GOT3 (cell line): ENCODE measurements around the gene MICAL2.

ENCODE experiments used
- DNase-seq: peaks from one replicate; lab custom pipeline; 2025; ENCODE audit warnings: mixed read lengths; lab: John Stamatoyannopoulos, UW

Gene MICAL2

DNA sequence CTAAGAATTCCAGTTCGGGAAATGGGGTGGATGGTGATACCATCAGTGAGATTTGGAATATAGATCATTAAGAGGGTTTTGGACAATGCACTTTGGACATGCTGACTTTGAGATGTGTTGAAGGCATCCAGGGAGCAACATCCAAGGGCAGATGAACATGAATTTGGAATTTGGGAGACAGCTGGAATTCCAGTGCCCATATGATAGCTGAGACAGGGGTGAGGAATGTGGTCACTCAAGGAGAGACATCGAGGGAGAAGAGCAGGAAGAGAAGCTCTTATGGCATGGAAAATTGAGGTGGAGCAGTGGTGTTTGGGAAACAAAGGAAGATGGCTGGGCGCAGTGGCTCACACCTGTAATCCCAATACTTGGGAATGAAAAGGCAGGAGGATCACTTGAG, 11.8 kb upstream of the MICAL2 start:
- no peak for DNase-seq

- DNase-seq = no peak
Observed at GRCh38 chr11:12099132-12099873, 11.1 kb upstream of the MICAL2 start.

DNA sequence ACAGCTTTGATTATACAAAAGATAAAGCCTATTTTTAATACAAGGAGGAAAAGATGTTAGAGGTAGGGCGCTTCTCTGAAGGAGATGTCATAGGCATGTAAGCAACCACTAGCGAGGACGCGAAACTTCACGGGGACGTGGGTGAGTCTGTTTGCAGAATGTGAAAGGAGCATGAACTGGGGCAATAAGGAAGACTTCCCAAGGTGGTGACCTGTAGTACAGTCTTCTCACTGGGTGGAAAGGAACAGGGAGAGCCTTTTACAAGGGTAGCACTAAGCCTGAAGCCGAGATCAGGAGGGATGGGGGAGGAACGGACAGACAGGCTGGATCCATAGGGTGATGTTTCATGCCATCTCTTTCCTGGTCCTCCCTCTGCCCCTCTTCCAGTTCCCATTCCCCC, 10.0 kb upstream of the MICAL2 start:
- no peak for DNase-seq

GRCh38 chr11:12100841-12101242, 9.5 kb upstream of the MICAL2 start:
- no peak for DNase-seq

DNA sequence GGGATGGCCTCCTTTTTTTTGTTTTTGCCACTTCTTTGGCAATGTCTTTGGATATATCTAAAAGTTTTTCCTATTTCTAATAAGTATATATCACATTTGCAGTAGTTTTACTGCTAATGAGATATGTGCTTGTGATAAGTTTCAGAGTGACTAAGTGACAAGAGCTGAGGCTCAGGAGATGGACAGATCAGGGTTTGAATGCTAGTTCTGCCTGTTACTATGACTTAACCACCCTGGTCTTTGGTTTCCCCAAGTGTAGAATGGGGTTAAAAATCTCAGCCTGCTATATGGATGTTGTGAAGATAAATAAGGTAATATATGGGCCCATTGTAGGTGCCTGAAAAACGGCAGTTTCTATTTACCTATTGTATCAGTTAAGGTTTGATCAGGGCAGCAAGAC, 9.1 kb upstream of the MICAL2 start:
- DNase-seq = no peak

DNA sequence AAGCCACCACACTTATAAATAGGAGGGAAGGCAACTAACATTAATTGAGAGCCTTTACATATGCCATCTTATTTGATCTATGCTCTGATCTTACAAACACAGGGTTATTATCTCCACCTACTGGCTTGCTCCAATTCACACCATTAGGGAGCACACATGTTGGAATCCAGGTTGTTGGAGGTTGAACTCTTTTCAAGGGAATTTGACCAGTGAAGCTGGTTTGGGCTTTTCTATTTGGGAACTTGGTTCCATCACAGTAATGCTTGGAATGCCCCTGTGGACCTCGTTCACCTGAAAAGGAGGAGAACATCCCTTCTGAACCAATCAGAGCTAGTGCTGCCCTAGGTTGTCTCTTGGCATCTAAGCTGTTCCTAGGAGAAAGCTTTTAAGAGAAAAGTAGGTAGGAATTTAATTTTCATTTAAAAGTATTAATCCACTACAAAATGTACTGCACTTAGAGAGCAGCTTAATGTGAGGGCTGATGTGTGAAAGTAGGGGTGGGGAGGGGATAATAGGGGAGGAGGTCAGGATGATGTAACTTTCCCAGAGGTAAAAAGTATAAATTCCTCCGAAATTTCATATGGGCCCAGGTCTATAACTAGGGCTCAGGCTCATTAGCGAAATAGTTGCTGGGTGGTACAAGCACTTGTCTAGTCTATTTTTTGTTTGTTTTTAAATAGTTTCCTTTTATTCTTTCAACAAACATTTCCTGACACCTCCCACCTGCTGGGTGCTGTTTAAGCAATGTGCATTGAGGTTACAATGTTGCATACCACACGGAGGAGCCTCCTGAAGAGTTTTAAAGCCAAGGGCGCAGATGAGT, 7.6 kb upstream of the MICAL2 start:
- no peak for DNase-seq

GRCh38 chr11:12103411-12104225, 6.8 kb upstream of the MICAL2 start:
- DNase-seq = no peak

DNA sequence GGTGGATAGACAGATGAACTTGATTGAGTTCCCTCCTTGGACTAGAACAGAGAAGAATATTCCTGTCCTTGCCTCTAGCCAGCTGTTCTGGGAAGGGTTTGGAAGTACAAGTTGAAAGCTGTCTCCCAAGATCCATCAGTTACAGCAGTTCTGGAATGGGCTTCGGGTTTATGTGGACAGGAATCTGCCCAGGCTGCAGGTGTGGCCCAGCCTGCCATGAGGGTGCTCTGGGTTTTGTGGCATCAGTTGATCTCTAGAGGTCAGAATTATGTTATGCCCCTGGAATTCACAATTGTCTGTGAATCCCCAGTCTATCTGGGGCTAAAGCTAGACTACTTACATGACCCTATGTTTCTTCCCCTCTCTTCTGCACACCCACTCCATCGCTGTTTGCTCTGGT, 4.9 kb upstream of the MICAL2 start:
- DNase-seq = no peak

GRCh38 chr11:12106101-12106500, 4.3 kb upstream of the MICAL2 start:
- DNase-seq = no peak

DNA sequence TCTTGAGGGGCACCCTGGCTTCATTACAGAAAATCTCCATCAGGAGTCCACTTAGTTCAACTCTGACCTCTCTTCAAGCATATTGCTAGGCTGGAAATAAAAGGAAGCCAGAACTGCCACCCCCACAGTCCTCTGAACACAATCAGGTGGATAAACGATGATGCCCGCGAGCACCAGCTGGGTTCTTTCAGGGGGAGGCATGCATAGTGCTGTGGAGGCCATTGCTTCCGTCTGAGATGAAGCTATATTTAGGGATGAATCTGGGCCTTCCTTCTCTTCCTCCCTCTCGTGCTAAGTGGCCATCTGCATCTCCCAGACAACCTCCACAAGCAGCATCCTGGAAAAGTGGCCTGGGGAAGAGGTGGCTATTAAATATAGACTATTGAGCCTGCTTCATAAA, 3.9 kb upstream of the MICAL2 start:
- no peak for DNase-seq

DNA sequence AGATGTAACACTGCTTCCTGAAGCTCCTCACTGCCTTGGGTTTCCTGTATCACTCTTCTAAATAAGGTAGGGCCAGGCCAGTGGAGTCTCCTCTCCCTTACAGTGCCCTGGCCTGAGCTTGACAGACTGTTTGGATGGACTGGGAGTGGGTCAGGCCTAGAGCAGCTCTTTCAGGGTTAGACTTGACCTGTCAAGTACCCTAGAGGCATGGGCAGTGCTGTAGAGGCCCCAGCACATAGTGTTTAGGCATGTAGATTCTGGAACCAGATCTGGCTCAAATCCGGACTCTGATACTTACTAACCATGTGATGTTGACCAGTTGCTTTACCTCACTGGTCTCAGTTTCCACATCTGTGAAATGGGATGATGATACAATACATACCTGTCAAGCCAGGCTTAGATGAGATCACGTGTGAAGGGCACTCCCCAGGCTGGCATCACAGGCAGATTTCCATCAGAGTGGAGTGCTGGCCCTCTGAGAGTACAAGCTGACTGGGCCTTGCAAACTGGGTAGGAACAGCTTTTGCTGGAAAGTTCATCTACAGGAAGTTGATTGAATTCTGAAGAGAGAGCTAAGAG, 1.4 kb upstream of the MICAL2 start:
- no peak for DNase-seq

GRCh38 chr11:12109591-12110196, 696 bp upstream of the MICAL2 start:
- no peak for DNase-seq

GRCh38 chr11:12110714-12111548, 541 bp downstream of the MICAL2 start:
- DNase-seq = no peak

DNA sequence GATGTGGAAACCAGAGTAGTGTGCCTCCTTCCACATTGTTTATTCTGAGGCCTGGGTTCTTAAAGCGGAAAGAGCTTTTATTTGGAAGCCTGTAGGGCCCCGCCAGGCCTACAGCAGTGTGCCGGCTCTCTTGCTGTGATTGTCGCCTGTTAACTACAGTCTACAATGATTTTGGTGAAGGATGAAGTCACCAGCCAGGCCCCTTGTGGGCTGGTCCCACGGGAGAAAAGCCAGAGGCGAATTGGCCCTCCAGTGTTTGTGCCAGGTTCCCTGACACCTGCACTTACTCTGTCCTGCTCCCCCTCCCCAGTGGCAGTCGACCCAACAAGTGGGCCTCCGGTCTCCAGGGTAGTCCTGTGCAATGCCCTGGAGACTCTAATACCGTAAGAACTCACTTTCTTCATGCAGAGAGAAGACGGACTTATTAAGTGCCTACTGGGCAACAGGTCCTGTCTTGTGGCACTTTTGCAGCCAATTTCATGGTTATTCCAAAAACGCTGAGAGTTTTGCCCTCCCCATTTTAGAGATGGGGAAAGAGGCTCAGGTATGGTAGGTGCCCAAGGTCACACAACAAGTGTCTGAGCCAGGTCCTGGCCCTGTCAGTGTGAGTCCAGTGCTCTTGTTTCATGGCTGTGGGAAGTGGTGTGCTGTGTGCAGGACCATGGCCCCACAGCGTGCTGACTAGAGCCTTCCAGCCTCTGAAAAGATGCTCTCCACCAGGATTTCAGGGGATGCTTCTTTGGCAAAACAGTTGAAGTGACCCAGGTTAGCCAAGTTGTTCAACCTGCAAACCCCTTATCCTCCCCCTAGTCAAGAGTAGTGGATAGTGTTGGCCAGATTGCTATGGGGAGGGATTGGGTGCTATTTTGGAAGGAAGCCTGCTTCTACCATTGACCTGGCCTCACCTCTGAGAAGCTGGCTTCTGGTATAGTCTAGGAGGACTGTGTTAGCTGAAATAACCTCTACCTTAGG, 1.4 kb downstream of the MICAL2 start:
- no peak for DNase-seq

DNA sequence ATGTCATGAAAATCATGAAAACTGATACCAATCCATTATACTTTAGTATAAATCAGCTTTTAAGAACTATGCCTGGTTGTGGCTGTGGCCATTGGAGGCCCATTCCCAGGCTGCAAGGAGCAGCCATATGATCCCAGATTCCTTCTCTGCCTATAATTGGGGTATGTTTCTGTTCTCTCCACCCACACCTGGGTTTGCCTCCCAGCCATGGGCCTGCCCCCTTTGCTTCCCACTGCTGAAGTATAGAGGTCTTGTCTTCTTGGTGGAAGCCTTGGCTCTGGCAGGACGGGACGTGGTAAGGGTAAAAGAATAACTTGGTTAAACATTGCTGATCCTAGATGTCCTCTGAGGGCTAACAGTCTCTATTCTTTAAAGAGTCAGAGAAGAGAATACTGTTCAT, 2.4 kb downstream of the MICAL2 start:
- no peak for DNase-seq

DNA sequence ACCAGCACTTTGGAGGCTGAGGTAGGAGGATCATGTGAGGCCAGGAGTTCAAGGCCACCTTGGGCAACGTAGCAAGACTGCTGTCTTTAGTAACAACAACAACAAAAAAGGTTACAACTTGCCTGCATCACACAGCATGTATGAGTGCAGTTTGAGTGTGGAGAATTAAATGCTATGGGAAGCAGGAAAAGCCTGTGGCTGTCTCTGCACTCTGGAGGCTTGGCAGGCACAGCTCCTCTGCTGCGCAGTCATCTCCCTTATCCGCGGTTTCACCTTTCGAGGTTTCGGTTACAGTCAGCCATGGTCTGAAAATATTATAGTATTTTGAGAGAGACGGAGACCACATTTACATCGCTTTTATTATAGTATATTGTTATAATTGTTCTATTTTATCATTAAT, 2.9 kb downstream of the MICAL2 start:
- DNase-seq = no peak

DNA sequence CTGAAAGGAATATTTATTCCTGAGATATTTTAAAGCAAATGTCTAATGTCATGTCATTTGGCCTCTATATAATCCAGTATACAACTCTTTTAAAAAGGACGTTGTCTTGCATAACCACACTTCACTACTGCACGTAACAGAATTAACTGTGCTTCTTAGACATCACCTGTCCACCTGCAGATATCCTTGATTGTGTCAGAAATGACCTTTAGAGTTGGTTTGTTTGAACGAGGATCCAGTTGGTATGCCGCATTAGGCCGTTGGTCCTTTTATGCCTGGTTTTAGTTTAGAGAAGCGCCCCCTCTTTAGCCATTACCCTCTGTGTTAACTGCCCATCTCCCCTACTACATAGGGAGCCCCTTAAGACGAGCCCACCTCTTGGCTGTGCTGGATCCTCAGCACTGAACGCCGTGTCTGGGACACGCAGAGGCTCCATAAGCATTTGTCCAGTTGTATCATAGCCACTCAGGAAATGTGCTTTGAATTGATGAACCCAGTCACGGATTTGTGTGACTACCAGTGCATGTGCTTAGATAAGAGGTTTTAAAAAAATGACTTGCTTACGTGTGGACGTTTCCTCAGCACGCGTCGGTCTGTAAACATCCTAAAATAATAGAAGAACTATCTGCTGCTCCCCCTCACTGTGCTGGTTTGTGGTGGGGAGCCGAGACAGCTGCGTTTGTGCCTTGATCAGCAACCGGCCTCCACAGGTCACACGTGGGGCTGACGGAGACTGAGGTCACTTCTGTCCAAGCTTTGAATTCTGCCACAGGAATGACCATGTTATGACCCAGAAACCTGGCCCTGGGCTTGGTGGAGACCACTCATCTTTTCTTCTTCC, 4.0 kb downstream of the MICAL2 start:
- DNase-seq = no peak

DNA sequence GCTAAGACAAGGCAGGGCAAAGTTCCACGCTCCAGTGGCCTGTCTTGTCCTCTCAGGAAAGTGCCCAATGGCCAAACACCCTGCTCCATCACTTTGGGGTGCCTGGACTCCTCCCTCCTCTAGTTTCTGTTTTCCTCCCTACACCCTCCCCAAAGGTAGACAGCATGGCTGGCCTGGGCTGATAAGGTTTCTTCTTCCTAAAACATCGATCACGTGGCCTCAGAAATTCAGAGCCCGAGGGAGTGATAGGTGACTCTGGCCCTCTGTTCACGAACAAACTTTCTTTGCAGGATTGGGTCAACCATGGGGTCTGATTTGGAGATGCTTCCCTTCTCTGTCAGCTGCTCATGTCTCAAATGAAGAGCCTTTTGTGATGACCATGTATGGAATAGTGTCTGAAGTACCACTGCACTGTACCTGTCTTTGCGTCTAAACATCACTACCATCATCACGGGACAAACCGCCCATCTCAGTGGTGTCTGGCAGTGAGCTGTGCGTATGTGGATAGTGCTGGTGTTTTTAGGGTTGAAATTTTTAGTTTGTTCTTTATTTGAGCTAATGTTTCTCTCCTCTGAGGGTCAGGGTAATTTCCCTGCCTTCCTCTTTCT, 6.1 kb downstream of the MICAL2 start:
- no peak for DNase-seq
